Liver (tissue), 3 donors: ENCODE results near the gene HSPA8.

Source experiments
- ATF3 ChIP-seq: IDR thresholded peaks from 2 replicates; pipeline ENCODE4 v1.6.1; 2016; ENCODE audit warnings: antibody characterized with exemption
- CTCF ChIP-seq: fragments of 150-350 bp; IDR thresholded peaks from 2 replicates; pipeline ENCODE4 v1.5.1; 2017; ENCODE audit warnings: improper control_type of control experiment, low read depth, low read length; ENCODE audit not compliant: missing input control
- RAD21 ChIP-seq, 2 donors: IDR thresholded peaks; 2 replicates each; pipeline ENCODE4 v1.6.1; 2016; ENCODE audit warnings: antibody characterized with exemption in 2 of 2, mild to moderate bottlenecking in 2 of 2
- TAF1 ChIP-seq: conservative IDR thresholded peaks from 2 replicates; pipeline ENCODE4 v1.6.1; 2016; ENCODE audit warnings: antibody characterized with exemption, mild to moderate bottlenecking
- donor health status: healthy.
- donor health status: healthy.

- TF ChIP-seq ATF3 = no peak
- no peak for TF ChIP-seq TAF1
- TF ChIP-seq RAD21 (IDR thresholded peaks at IDR 0.05) = no peak
- no peak for TF ChIP-seq CTCF
Measured at GRCh38 chr11:123098990-123099389, 37.1 kb upstream of the HSPA8 start.
